ENCODE results near the gene CRABP1. TPM values are rescaled to one million over a fixed set of nuclear protein-coding genes. Genes with fewer than 3 reads are reported as not detected.

The CRABP1 gene
- total and polyA plus RNA-seq, 10 of the 15 experiments (the other 5 are each of a cell fraction or from before 2014, with no cell fraction given), result 0.21 to 0.41 TPM; not detected in 8

DNA sequence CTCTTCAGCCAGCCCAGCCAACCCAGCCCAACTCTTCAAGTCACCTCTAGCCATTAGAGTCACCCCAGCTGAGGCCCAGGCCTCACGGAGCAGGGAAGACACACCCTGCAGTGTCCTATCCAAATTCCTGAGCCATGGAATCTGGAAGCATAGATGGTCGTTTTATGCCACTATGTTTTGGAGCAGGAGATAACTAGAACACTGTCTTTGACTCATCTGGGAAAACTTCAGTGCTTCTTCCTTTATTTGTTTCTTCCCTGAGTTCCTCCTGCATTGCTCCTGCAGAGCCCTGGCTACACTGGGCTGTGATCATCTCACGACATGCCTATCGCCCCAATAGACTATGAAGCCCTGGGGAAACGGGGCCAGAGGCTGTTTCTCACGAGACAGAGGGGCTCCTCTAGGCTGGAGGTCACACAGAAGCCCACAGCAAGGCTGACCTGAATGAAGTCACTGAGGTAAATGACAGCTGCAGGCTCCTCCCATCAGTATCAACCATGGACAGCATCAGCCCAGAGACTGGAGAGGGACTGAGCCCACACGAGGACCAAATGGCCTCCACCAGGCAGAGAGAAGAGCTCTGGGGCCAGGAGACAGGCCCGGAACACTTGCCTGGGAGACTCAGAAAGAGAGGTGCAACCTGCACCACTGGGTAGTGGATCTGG, 22.7 kb downstream of the CRABP1 start (continued):
- TF ChIP-seq, protein P1, sequence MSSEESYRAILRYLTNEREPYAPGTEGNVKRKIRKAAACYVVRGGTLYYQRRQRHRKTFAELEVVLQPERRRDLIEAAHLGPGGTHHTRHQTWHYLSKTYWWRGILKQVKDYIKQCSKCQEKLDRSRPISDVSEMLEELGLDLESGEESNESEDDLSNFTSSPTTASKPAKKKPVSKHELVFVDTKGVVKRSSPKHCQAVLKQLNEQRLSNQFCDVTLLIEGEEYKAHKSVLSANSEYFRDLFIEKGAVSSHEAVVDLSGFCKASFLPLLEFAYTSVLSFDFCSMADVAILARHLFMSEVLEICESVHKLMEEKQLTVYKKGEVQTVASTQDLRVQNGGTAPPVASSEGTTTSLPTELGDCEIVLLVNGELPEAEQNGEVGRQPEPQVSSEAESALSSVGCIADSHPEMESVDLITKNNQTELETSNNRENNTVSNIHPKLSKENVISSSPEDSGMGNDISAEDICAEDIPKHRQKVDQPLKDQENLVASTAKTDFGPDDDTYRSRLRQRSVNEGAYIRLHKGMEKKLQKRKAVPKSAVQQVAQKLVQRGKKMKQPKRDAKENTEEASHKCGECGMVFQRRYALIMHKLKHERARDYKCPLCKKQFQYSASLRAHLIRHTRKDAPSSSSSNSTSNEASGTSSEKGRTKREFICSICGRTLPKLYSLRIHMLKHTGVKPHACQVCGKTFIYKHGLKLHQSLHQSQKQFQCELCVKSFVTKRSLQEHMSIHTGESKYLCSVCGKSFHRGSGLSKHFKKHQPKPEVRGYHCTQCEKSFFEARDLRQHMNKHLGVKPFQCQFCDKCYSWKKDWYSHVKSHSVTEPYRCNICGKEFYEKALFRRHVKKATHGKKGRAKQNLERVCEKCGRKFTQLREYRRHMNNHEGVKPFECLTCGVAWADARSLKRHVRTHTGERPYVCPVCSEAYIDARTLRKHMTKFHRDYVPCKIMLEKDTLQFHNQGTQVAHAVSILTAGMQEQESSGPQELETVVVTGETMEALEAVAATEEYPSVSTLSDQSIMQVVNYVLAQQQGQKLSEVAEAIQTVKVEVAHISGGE (CRISPR knock-in tag; IDR thresholded peaks at IDR 0.05), result no peak

DNA sequence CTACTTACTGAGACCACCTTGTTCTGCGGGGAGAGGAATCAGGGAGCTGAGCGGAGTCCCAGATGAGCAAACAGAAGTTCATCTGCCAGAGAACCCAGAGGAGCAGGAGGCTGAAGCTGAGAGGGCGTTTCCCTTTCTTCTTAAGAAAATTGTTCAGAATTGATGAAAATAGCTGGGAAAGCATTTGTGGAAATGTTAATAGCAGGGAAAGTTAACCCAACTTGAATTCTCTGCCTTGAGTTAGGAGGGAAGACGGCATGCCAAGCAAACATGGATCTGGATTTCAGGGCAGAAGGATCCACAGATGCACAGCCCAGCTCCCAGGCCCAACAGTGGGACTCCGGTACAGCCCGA, 23.2 kb downstream of the CRABP1 start:
- no peaks in the 10 kb centered on the region for H4K20me1 ChIP-seq (ENCODE audit: control insufficient read depth, insufficient read depth)
- intact Hi-C loops (cut with micrococcal nuclease; ENCODE audit: unreplicated experiment) (no loop called here), in situ Hi-C loops (cut with MboI) (no loop called here)
- H3K79me2 ChIP-seq (ENCODE audit: control insufficient read depth, insufficient read depth, low read length), result no peaks in the 10 kb centered on the region
- DNase-seq (ENCODE audit: low read depth, low spot score), result no peak
- CTCF ChIA-PET, result no interaction called here
- no peak overlapping the region for H3K4me3 ChIP-seq
- ATAC-seq, result no peak
- H3K27ac ChIP-seq (ENCODE audit: control insufficient read depth, insufficient read depth), result no peak overlapping the region
- FAIRE-seq, result no peak
- no peaks in the 10 kb centered on the region; a peak in 2 of 4 replicates for H3K27me3 ChIP-seq (replicated peaks in 1 of 2; ENCODE audit: control insufficient read depth in 2 of 2, insufficient read depth in 2 of 2, low read length in 1 of 2)
- RAD21 ChIA-PET (ENCODE audit: unreplicated experiment), result no interaction called here
- H3K4me2 ChIP-seq (ENCODE audit: control insufficient read depth, insufficient read depth), result no peak overlapping the region
- no peaks in the 10 kb centered on the region for H3K36me3 ChIP-seq (ENCODE audit: control insufficient read depth in 2 of 2, insufficient read depth in 2 of 2, low read length in 1 of 2)
- H3K9ac ChIP-seq (ENCODE audit: control insufficient read depth, insufficient read depth, low read length), result no peak overlapping the region
- BruUV-seq (replicated peaks), result no TSS peak
- H2AFZ ChIP-seq (ENCODE audit: control insufficient read depth, low read depth, low read length), result no peak overlapping the region
- POLR2A ChIA-PET, result no interaction called here
- H3K4me1 ChIP-seq (ENCODE audit: control insufficient read depth, insufficient read depth, low read length), result no peaks in the 10 kb centered on the region
- SMC1A ChIA-PET (ENCODE audit: uncharacterized antibody, unreplicated experiment), result no interaction called here
- H3K9me3 ChIP-seq (replicated peaks; ENCODE audit: control insufficient read depth, insufficient read depth, low read length), result no peaks in the 10 kb centered on the region
- WGBS (ENCODE audit: insufficient coverage, insufficient replicate concordance, low lambda C conversion rate, missing lambda C conversion rate), result 26% methylated on average over 6 of the region's 6 CpGs
- TF ChIP-seq NR2C2 (IDR thresholded peaks at IDR 0.05; ENCODE audit: borderline replicate concordance, control insufficient read depth, insufficient read length, low read depth) (no peak), RAD51 (IDR thresholded peaks at IDR 0.05) (no peak), BMI1 (IDR thresholded peaks at IDR 0.05; ENCODE audit: borderline replicate concordance) (no peak), CEBPB (IDR thresholded peaks at IDR 0.05; ENCODE audit: borderline replicate concordance in 1 of 2, low read depth in 2 of 2, low read length in 2 of 2) (no peak), EED (IDR thresholded peaks at IDR 0.05; ENCODE audit: low read depth) (no peak), NBN (IDR thresholded peaks at IDR 0.05) (no peak), RAD21 (IDR thresholded peaks at IDR 0.05; ENCODE audit: insufficient read depth, low read depth, low read length) (no peak), MEF2B (IDR thresholded peaks at IDR 0.05; ENCODE audit: partially characterized antibody, poor library complexity, severe bottlenecking) (no peak), LARP7 (IDR thresholded peaks at IDR 0.05) (no peak), POLR2AphosphoS5 (IDR thresholded peaks at IDR 0.05; ENCODE audit: low read length) (no peak), IRF4 (IDR thresholded peaks at IDR 0.05; ENCODE audit: low read depth, low read length) (no peak), RB1 (IDR thresholded peaks at IDR 0.05; ENCODE audit: borderline replicate concordance) (no peak)
- TF ChIP-seq, protein P2, sequence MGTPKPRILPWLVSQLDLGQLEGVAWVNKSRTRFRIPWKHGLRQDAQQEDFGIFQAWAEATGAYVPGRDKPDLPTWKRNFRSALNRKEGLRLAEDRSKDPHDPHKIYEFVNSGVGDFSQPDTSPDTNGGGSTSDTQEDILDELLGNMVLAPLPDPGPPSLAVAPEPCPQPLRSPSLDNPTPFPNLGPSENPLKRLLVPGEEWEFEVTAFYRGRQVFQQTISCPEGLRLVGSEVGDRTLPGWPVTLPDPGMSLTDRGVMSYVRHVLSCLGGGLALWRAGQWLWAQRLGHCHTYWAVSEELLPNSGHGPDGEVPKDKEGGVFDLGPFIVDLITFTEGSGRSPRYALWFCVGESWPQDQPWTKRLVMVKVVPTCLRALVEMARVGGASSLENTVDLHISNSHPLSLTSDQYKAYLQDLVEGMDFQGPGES (IDR thresholded peaks at IDR 0.05), result no peak
- TF ChIP-seq, protein P3, sequence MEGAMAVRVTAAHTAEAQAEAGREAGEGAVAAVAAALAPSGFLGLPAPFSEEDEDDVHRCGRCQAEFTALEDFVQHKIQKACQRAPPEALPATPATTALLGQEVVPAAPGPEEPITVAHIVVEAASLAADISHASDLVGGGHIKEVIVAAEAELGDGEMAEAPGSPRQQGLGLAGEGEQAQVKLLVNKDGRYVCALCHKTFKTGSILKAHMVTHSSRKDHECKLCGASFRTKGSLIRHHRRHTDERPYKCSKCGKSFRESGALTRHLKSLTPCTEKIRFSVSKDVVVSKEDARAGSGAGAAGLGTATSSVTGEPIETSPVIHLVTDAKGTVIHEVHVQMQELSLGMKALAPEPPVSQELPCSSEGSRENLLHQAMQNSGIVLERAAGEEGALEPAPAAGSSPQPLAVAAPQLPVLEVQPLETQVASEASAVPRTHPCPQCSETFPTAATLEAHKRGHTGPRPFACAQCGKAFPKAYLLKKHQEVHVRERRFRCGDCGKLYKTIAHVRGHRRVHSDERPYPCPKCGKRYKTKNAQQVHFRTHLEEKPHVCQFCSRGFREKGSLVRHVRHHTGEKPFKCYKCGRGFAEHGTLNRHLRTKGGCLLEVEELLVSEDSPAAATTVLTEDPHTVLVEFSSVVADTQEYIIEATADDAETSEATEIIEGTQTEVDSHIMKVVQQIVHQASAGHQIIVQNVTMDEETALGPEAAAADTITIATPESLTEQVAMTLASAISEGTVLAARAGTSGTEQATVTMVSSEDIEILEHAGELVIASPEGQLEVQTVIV (IDR thresholded peaks at IDR 0.05; ENCODE audit: borderline replicate concordance, partially characterized antibody), result no peak

Measured in GM12878 (cell line).